RPMI7951 (cell line): Measurements from ENCODE around the gene FGB. TPM values are rescaled to one million over a fixed set of nuclear protein-coding genes. Genes with fewer than 3 reads are reported as not detected.

Source experiments
- DNase-seq: peaks from one replicate; pipeline ENCODE4 v3.0.0-alpha.2; 2012; ENCODE audit warnings: low read depth
- total RNA-seq: library from RNA; depleted of rRNA; stranded (reverse); fragments of >200 nt; shearing (Covaris generic); gene quantifications from 2 replicates; pipeline ENCODE4 v1.2.3, GENCODE V29; 2014; rRNA removed

FGB gene
- total RNA-seq, 1 experiment from 2014 or later = not detected

DNA sequence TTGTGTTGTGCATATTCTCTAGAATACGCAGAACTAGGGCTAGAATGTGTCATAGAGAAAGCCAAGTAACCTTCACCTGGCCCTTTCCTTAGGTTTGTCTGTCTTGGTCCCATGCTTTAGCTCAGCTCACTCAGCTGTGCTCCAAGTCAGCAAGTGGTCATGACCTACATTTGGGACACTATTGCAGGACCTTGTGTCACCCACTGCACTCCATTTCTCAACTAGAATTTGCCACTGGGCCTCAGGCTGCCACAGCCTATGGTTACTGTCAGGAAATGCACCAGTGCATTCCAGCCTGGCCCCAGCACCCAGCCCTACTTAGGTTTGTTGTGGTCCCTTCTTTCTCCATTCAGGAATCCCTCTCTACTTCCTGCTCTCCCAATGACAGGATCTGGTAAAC lies 57.3 kb downstream of the FGB start:
- DNase-seq = no peak

Other genes starting within 250 kb of the FGB start
- gene DCHS2, start 71.2 kb upstream of the FGB start, total RNA-seq = not detected in 2 replicates
- 54.0 and 77.4 TPM in 2 replicates for gene PLRG1, start 12.6 kb upstream of the FGB start, total RNA-seq
- gene FGA, start 27.7 kb downstream of the FGB start, total RNA-seq = not detected in 2 replicates
- gene FGG, start 49.6 kb downstream of the FGB start, total RNA-seq = not detected in 2 replicates
- gene LRAT, start 181.0 kb downstream of the FGB start, total RNA-seq = under 0.01 and 0.10 TPM in 2 replicates
- not detected in 2 replicates for gene RBM46, start 218.3 kb downstream of the FGB start, total RNA-seq